GM12891 (cell line): ENCODE data around the gene EIF2D.

Source experiments
- PAX5 ChIP-seq: IDR thresholded peaks from 2 replicates; pipeline ENCODE4 v1.6.1; 2011; ENCODE audit warnings: low read length, moderate library complexity, mild to moderate bottlenecking; ENCODE audit not compliant: insufficient read depth, severe bottlenecking
- POLR2A ChIP-seq: IDR thresholded peaks from 2 replicates; pipeline ENCODE4 v1.6.1; 2011; ENCODE audit warnings: low read depth, low read length, control low read depth
- POLR2AphosphoS5 ChIP-seq: IDR thresholded peaks from 2 replicates; pipeline ENCODE4 v1.6.1; 2011; ENCODE audit warnings: low read depth, low read length, control low read depth
- POU2F2 ChIP-seq: IDR thresholded peaks from 2 replicates; pipeline ENCODE4 v1.6.1; 2011; ENCODE audit warnings: low read depth, mild to moderate bottlenecking, control low read depth, low read length, moderate library complexity
- SPI1 ChIP-seq: IDR thresholded peaks from 2 replicates; pipeline ENCODE4 v1.6.1; 2011; ENCODE audit warnings: low read depth, low read length, control low read depth
- TAF1 ChIP-seq: IDR thresholded peaks from 2 replicates; pipeline ENCODE4 v1.6.1; 2011; ENCODE audit warnings: low read depth, low read length, control low read depth

DNA sequence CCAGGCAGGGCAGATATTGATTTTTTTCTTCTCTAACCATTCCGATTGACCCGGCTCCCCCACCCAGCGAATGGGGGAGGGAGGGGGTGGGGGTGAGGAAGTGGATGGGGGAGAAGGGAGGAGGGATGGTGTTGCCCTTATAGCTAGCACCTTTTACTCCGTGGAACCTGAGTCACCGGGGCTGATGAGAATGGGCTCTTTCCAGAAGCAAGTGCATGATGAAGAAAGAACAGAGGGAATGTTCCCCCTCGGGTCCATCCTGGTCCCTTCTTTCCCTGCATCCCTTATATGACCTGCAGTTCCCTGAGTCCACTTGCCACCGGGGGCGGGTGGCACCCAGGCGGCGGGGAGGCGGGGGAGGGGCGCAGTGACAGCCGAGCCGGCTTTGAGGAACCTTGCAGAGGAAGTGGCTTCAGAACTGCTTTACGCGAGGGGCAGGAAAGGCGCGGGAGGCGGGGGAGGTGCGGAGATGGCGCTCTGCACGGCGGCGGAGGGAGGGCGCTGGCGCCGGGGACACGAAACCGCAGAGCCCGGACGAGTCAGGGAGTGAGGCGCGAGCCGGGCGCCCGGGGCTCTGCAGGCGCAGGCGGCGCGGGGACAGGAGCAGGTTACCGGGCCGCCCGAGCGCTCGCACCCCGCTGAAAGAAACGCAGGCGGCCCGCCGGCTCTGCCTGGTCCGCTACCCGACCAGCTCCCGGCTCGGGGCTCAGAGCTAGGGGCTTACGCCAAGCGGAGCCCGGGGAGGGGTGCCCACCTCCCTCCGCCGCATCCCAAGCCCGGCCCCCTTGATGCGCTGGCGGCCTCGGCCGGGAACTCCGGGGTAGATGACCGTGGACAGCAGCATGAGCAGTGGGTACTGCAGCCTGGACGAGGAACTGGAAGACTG, 55.3 kb downstream of the EIF2D start:
- peak; percentile 84 for TF ChIP-seq SPI1
- peak; percentile 36; the same call in 1 of the 2 replicates for TF ChIP-seq POLR2A
- peak; percentile 55 for TF ChIP-seq POLR2AphosphoS5
- peak; percentile 75 for TF ChIP-seq TAF1
- no peak for TF ChIP-seq POU2F2
- TF ChIP-seq PAX5 = no peak
